Ectodermal cell (in vitro differentiated cells): Measurements from ENCODE around the gene NID1.

Experiments
- H3K27ac ChIP-seq: 2 replicates; pipeline ENCODE4 v1.7.0; 2013; ENCODE audit warnings: mild to moderate bottlenecking, low read depth, low read length; ENCODE audit not compliant: insufficient read depth, poor library complexity, severe bottlenecking
- H3K27me3 ChIP-seq: 2 replicates; pipeline ENCODE4 v1.7.0; 2013; ENCODE audit warnings: mild to moderate bottlenecking, low read length; ENCODE audit not compliant: insufficient read depth, control insufficient read depth, poor library complexity, severe bottlenecking
- H3K36me3 ChIP-seq: one replicate; pipeline ENCODE4 v1.7.0; 2013; ENCODE audit warnings: low read length; ENCODE audit not compliant: control insufficient read depth, insufficient read depth
- H3K4me1 ChIP-seq: one replicate; pipeline ENCODE4 v1.7.0; 2013; ENCODE audit warnings: low read length; ENCODE audit not compliant: control insufficient read depth, insufficient read depth
- H3K4me3 ChIP-seq: 2 replicates; pipeline ENCODE4 v1.7.0; 2013; ENCODE audit warnings: low read depth, low read length, control low read depth; ENCODE audit not compliant: insufficient read depth
- H3K9me3 ChIP-seq: 2 replicates; pipeline ENCODE4 v1.7.0; 2013; ENCODE audit warnings: mild to moderate bottlenecking, low read length, moderate library complexity; ENCODE audit not compliant: control insufficient read depth
- WGBS, 2 experiments: methylation state at CpG; one replicate each; pipeline ENCODE4 v1.1.7; 2013; ENCODE audit warnings: missing lambda C conversion rate in 2 of 2; 5-methylcytosine and 5-hydroxymethylcytosine counted together

NID1 gene

GRCh38 chr1:236065509-236066005 is 667 bp upstream of the NID1 start:
- Histone ChIP-seq H3K27me3 (peaks cover 77% of the 10 kb centered on the region), H3K36me3 (no peaks in the 10 kb centered on the region), H3K4me3 (peak overlapping the region; percentile 63), H3K27ac (no peak overlapping the region), H3K4me1 (peaks cover 6% of the 10 kb centered on the region), H3K9me3 (no peaks in the 10 kb centered on the region)
- 5 to 6% methylated on average over 17 of the region's 17 CpGs for WGBS, 2 experiments

DNA sequence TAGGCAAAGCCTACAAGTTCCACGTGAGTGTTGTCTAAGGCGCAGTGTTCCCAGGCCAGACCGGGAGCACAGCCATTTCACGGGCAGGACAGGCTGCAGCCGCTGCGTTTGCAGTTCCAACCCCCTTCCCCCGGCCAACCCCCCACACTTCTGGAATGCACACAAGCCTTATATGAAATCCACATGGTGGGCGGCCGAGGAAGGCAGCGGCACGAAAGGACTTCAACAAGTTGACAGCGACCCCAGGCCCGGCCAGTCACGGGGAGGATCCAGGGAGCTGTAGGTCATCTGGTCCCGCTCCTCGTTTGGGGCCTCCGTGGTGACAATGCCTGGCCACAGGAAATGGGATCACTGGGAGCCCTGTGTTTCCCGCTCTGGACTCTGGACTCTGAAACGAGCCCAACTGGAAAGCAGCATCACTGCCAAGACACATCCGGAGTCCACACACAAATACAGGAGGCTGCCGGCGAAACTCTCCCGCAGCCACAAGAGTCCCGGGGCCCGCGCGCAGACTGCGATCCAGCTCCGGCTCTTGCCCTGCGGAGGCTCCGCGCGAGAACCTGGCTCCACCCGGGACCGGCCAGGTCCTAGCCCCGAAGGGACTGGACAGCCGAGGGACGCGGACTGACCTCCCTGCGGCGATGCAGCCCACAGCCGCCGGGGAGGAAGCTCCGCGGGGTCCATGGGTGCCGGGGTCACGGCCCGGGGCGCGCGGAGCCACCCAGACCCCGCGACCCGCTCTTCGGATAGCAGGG is 794 bp downstream of the NID1 start:
- H3K4me1 ChIP-seq, result peaks cover 6% of the 10 kb centered on the region
- 3 to 4% methylated on average over 55 of the region's 55 CpGs for WGBS, 2 experiments
- no peaks in the 10 kb centered on the region for H3K9me3 ChIP-seq
- peaks cover 92% of the 10 kb centered on the region for H3K27me3 ChIP-seq
- peak overlapping the region; percentile 63 for H3K4me3 ChIP-seq
- no peaks in the 10 kb centered on the region for H3K36me3 ChIP-seq
- H3K27ac ChIP-seq, result no peak overlapping the region

DNA sequence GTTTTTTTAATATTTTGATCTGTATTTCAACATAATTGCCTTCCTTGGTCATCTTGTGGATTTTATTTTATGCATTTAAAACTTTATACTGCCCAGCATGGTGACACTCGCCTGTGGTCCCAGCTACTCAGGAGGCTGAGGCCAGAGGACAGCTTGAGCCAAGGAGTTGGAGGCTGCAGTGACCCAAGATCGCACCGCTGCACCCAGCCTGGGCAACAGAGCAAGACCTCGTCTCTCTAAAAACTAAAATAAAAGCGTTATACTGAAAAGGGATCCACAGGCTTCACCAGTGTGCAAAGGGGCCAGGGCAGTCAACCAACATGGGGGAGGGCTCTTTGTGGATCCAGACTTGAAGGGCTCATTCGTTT is 1.4 kb downstream of the NID1 start:
- Histone ChIP-seq H3K27ac (no peak overlapping the region), H3K4me1 (peaks cover 9% of the 10 kb centered on the region), H3K9me3 (no peaks in the 10 kb centered on the region), H3K36me3 (no peaks in the 10 kb centered on the region), H3K27me3 (peaks cover 97% of the 10 kb centered on the region), H3K4me3 (peak overlapping the region; percentile 63)
- 76 to 78% methylated on average over 6 of the region's 6 CpGs for WGBS, 2 experiments

GRCh38 chr1:236060286-236060685 is 4.6 kb downstream of the NID1 start:
- Histone ChIP-seq H3K4me1 (peaks cover 10% of the 10 kb centered on the region), H3K27ac (no peak overlapping the region), H3K9me3 (no peaks in the 10 kb centered on the region), H3K36me3 (no peaks in the 10 kb centered on the region), H3K27me3 (peaks cover 89% of the 10 kb centered on the region), H3K4me3 (no peak overlapping the region)
- WGBS, 2 experiments, result 93 to 100% methylated on average over 4 of the region's 4 CpGs

- no peak overlapping the region for H3K4me3 ChIP-seq
- no peaks in the 10 kb centered on the region for H3K36me3 ChIP-seq
- H3K27ac ChIP-seq, result no peak overlapping the region
- H3K27me3 ChIP-seq, result peaks cover 76% of the 10 kb centered on the region
- H3K4me1 ChIP-seq, result peaks cover 10% of the 10 kb centered on the region
- 91 to 96% methylated on average over 5 of the region's 5 CpGs for WGBS, 2 experiments
- no peaks in the 10 kb centered on the region for H3K9me3 ChIP-seq
These were observed 5.9 kb downstream of the NID1 start for GRCh38 chr1:236059011-236059410.

GRCh38 chr1:236058141-236058934 is 6.6 kb downstream of the NID1 start:
- Histone ChIP-seq H3K9me3 (no peaks in the 10 kb centered on the region), H3K4me3 (no peak overlapping the region), H3K27me3 (peaks cover 69% of the 10 kb centered on the region), H3K36me3 (no peaks in the 10 kb centered on the region), H3K4me1 (peaks cover 10% of the 10 kb centered on the region), H3K27ac (no peak overlapping the region)
- WGBS, 2 experiments, result 40 to 41% methylated on average over 3 to 4 of the region's 5 CpGs

DNA sequence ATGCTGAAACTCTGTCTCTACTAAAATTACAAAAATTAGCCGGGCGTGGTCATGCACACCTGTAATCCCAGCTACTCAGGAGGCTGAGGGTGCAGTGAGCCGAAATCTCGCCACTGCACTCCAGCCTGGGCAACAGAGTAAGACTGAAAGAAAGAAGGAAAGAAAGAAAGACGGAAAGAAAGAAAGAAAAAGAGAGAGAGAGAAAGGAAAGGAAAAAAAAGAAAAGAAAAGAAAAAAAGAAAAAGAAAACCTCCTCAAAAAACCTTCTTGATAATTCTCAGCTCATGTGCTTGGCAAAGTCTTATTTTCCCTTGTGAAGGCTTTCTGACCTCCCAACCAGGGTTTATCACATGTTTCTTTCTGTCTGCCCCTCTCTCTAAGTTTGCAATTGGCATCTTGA is 7.3 kb downstream of the NID1 start:
- Histone ChIP-seq H3K4me3 (no peak overlapping the region), H3K36me3 (no peaks in the 10 kb centered on the region), H3K4me1 (peaks cover 10% of the 10 kb centered on the region), H3K27ac (no peak overlapping the region), H3K9me3 (no peaks in the 10 kb centered on the region), H3K27me3 (peaks cover 62% of the 10 kb centered on the region)
- WGBS, 2 experiments, result 91 to 94% methylated on average over 5 of the region's 5 CpGs

DNA sequence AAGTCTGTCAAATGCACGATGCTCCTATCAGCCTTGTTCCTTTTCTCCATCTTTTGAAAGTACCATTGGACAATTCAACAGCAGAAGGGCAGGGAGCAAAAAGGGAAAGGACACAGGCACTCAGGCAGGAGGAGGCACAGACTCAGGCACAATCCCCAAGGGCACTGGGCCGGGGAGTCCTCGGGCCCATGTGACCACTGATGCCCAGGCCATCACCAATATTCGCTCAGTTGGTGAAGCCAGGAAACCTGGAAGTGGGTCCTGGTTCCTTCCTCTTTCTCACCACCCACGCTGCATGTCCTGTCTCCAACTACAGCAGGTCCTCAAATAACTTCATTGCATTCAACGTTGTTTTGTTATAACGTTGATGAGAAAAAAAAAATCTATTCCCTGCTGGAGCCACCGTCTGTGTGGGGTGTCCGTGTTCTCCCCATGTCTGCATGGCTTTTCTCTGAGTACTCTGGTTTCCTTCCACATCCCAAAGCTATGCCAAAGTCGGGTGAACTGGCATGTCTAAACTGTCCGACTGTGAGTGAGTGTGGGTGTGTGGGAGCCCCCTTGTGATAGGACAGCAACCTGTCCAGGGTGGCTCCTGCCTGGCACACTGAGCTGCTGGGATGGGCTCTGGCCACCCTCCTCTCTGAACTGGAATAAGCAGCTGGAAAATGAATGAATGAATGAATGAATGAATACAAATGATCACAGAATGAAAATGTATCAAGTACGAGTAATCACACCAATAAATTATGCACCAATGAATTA is 12.5 kb downstream of the NID1 start:
- no peaks in the 10 kb centered on the region for H3K9me3 ChIP-seq
- H3K4me3 ChIP-seq, result no peak overlapping the region
- no peaks in the 10 kb centered on the region for H3K36me3 ChIP-seq
- peaks cover under 1% of the 10 kb centered on the region for H3K4me1 ChIP-seq
- H3K27ac ChIP-seq, result no peak overlapping the region
- 90 to 94% methylated on average over 12 of the region's 12 CpGs for WGBS, 2 experiments
- H3K27me3 ChIP-seq, result peaks cover 16% of the 10 kb centered on the region

DNA sequence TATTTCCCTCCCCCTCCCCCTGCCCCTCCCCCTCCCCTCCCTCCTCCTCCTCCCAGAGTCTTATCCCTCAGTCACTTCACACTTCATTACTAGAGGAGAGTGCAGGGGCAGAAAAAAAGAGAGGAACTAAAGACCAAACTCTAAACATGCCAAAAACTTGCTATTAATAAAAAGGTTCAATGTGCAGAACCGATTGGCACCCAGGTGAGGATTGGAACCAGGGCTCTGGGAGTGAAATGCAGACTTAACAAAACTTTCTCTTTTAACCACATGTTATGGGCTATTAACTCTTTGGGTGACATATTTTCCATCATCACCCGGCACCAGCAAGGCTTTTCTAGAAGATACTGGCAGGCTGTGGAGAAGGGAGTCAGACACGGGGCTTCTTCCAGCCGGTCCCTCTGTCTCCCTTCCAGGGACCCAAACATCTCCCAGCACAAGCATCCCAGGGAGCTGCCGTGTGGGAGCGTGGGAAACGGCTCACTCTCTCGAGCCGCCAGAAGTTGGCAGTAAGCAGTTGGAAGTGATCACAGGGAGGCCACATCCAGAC is 13.6 kb downstream of the NID1 start:
- 28 to 36% methylated on average over 9 of the region's 9 CpGs for WGBS, 2 experiments

More for the DNA sequence above, 13.6 kb downstream of the NID1 start:
- Histone ChIP-seq H3K4me1 (no peaks in the 10 kb centered on the region), H3K4me3 (no peak overlapping the region), H3K9me3 (no peaks in the 10 kb centered on the region), H3K27me3 (peaks cover 5% of the 10 kb centered on the region), H3K27ac (no peak overlapping the region), H3K36me3 (no peaks in the 10 kb centered on the region)
